DMS53 treated with DMSO at 0.1 percent for 48 hours (cell line): Measurements from ENCODE around the gene NDNF.

Source experiments
- DNase-seq: peaks from one replicate; lab custom pipeline; 2025; ENCODE audit not compliant: unreplicated experiment; lab: John Stamatoyannopoulos, UW

The NDNF gene

DNA sequence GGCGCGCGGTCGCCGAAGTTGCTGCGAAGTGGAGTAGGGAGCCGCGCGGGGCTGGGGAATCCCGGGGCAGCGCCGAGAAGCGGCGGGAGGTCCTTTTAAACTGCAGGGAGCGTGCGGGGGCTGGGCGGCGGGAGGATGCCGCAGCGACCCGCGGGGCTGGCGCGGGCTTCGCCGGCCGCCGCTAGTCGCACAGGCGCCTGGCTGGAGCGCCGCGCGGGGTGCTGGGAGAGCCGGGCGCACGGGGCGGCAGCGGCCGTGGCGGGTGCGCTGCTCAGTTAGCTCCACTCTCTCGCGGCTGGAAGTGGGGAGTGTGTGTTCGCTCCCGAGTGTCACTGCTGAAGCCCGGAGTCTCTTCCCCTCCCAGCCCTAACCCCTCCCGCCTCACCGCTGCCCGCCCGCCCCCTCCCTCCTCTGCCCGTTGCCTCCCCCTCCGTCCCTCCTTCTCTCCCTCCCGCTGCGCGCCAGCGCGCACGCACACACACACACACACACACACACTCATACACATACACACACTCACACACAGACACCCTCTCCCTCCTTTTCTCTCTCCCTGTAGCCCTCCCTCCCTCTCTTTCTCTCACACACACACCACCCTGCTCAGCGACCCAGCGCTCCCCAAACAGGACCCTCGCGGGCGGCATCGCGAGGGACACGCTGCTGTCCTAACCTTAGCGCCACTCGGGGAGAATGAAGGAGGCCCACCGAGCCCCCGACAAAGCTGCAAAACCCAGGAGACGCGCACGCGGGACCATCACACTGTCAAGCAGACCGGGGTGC lies at the start of gene NDNF:
Gene NDNF (minus strand): TSS at position 312 of the 780 bp plus-strand sequence. CDS start 26,698 bp downstream, outside the sequence.
- DNase-seq, result peak; percentile 48

GRCh38 chr4:121119715-121120114 lies 47.4 kb upstream of the NDNF start:
- no peak for DNase-seq

DNA sequence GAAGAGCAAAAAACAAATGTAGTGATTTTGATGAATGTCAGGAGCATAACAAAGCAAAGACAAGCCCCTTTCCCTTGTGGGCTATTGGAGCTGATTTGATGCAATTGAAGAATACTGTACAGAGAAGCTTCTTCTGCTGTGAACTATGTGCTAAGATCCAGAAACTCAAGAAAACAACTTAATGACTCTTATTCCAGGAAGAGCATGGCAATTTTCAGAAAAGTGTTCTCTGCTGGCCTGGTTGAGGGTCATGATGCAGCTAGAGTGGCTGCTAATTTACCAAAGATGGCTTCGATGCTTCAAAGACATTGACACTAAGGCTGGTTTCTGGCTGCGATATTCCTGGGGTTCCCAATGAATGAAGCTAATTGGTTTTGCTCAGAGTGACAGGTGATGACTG lies 46.0 kb upstream of the NDNF start:
- DNase-seq, result no peak

DNA sequence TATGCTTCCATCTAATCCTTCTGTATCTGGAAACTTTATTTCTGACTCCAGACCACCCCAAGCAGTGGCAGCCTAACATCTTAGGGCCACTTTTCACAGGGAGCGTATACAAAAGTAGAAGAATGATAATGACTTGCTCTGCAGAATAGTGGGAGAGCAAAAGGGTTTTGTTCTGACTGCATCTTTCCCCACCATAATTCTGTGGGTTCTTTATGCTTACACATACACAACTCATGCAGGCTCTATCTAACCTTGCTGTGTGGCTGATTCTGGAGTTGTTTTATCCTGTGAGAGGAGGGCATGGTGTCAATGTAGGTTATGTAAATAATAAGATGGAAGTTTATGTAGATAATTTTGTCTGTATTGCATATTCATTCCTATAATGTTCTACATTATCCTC lies 42.4 kb upstream of the NDNF start:
- no peak for DNase-seq

DNA sequence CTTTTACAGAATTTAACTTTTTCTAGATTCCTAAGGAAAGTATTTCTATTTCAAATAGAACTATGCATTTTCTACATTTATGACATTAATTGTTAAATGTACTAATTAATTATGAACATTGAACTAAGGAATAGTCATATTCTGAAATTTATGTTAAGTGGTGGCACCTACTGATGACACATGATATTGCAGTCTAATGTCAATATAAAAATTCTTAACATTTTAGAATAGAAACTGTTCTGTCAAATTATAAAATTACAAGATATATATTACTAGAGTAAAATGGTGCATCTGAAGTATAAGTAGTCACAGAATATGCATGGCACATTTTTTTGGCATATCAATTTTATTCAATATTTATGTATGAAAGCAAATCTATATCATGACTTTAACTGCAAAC lies 40.2 kb upstream of the NDNF start:
- no peak for DNase-seq

GRCh38 chr4:121108557-121108956 lies 36.2 kb upstream of the NDNF start:
- peak; percentile 44 for DNase-seq

- no peak for DNase-seq
These were observed 35.2 kb upstream of the NDNF start for GRCh38 chr4:121107507-121107906.

DNA sequence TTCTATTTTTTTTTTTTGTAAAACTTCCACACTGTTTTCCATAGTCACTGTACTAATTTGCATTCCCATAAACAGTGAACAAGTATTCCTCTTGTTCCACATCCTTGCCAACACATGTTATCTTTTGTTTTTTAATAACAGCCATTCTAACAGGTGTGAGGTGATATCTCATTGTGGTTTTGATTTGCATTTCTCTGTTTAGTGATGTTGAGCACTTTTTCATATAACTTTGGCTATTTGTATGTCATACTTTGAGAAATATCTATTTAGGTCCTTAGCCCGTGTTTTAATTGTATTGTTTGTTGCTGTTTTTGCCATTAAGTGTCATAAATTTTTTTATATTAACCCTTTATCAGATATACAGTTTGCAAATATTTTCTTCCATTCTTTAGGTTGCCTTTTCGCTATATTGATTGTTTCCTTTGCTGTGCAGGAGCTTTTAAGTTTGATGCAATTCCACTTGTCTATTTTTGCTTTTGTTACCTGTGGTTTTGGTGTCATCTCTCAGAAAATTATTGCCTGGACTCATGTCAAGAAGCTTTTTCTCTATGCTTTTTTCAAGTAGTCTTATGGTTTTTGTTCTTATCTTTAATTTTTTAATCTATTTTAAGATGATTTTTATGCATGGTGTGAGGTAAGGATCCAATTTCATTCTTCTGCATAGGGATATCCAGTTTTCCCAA lies 27.9 kb upstream of the NDNF start:
- DNase-seq, result no peak

GRCh38 chr4:121098266-121098665 lies 25.9 kb upstream of the NDNF start:
- DNase-seq, result no peak

- DNase-seq, result peak; percentile 16
These were observed 24.3 kb upstream of the NDNF start for GRCh38 chr4:121096629-121097028.

- DNase-seq, result no peak
These were observed 23.9 kb upstream of the NDNF start for GRCh38 chr4:121096191-121096590.

DNA sequence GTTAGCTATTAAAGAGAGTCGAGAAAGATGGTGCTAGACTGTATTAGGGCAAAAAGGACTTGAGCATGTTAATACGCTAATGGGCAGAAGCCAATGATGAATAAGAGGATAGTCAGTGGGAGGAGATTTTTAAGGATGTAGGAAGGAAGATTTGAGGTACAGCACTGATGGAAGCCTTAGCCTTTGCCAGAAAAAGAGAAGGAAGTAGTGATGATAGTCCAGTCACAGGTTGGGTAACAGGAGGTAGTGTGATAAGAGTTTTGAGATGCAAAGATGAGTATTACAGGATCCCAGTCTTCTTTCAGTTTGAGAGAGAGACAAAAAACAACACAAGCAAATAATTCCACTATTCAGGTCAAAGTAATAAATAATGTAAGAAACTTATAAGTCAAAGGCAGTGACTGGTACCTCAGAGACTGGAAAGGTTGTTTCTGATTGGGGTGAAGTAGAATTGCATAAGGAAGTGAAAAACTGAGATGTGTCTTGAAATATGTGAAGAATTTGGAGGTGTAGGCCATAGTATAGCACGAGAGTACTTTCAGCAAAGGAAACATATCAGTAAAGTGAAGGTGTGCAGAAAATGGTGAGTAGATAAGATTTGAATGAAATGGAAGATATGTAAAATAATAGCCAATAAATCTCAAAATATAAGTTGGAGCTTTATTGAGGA lies 22.1 kb upstream of the NDNF start:
- no peak for DNase-seq

- DNase-seq, result no peak
These were observed 20.9 kb upstream of the NDNF start for GRCh38 chr4:121093261-121093660.

DNA sequence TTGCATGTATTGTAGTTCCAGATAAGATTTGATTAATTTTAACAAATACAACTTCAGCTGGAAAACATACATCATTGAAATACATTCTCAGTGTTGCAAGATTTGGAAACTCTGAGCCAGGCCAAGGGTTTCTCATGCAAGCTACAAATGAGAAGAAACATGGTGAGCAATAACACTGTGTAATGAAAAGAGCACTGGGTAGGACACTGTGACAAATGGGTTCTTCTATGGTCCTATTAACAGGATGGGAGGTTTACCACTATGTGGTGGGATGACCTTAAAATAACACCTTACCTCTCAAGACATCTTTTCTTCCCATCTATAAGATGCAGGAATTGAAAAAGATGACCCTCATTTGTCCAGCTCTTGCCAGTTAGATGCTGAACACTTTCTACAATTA lies 19.6 kb upstream of the NDNF start:
- no peak for DNase-seq

- no peak for DNase-seq
These were observed 16.5 kb upstream of the NDNF start for GRCh38 chr4:121088867-121089266.

DNA sequence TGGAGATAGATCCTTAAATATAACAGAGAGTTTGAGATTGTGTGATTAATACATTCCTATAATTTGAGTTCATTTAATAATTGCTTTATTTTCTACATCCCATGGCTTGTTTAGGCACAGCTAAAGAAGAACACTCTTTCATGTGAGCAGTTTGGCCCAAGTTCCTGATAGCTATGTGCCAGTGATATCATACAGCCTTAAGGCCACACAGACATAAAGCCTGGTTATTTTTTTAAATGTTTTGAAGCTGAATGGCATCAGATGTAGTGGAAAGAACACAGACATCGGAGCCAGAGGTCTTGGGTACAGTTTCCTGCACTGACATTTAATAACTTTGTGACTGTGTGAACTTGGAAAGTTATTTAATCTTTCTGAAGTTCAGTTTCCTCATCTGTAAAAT lies 7.0 kb upstream of the NDNF start:
- no peak for DNase-seq

DNA sequence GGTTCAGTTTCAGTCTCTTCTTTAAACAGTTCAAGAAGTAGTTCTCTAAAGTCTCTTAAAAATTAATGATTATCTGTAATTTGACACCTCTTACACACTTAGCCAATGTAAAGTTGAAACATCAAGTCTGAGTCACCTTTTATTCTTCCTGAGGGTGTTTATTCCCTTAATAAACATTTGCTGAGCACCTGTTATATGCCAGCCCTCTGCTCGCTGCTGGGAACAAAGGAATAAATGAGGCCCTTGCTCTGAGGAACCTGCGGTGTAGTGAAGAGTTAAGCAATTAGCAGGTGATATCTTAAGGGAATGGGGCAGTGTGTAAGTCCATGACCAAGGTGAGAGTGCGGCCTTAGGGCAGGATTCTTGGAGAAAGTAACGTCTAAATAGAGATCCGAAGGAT lies 5.2 kb upstream of the NDNF start:
- peak; percentile 77 for DNase-seq

DNA sequence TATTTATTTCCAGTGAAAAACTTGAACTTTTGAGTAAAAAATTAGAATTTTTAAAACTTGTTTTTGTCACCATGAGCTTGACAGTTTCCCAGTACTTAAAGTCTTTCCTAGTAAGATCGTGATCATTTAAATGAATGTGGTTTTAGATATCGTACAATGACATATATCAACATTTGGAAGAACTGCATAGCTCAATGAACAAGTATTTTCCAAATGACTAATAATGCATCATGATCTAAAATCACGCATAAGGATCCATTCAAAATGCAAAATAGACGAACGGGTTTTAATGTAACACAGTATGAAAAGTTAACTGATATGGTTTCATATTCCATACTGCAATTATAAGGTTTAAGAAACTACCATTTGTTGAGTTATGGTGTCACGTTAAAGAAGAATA lies 4.1 kb upstream of the NDNF start:
- DNase-seq, result no peak

GRCh38 chr4:121073672-121074381 lies 1.5 kb upstream of the NDNF start:
- DNase-seq, result peak; percentile 52

DNA sequence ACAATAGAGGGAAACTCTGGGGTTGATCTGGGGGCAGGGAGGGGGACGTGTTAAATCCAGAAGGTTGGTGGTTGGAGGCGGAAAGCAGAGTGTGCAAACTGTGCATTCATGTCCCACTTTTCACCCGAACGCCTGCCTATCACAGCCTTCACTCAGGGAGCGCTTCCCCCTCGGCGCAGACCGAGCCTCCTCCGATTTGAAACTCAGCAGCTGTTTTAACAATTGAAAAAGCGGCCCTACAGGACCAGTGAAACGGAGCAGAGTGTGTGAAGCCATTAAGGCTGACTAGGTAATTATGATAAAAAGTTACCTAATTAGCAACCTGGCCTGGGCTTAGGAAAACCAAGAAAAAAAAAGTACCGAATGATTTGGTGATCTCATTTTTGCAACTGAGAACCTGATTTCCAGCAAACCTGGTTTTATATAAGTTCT lies 685 bp upstream of the NDNF start:
- DNase-seq, result peak; percentile 38

GRCh38 chr4:121071640-121072223 lies 603 bp downstream of the NDNF start:
- DNase-seq, result no peak
